Endothelial cell of umbilical vein (primary cell): ENCODE data around the gene CCR5AS.

Source experiments
- BruUV-seq: library from RNA; stranded (reverse); fragments of 400-500 nt; replicated peaks from 2 replicates; lab custom pipeline; 2021; lab: Mats Ljungman, UMichigan
- CTCF ChIA-PET: fragments of 300-600, 350-600 bp; sonication (Branson Sonifier 250); formaldehyde crosslinking; loops from one replicate; lab custom pipeline; 2021; ENCODE audit warnings: antibody characterized with exemption, inconsistent platforms; lab: Charles Lee
- POLR2A ChIA-PET: fragments of 300-600, 350-600 bp; sonication (Branson Sonifier 250); formaldehyde crosslinking; loops from one replicate; lab custom pipeline; 2021; ENCODE audit warnings: antibody characterized with exemption, inconsistent platforms; lab: Charles Lee
- DNase-seq: peaks from one replicate; pipeline ENCODE4 v3.0.0-alpha.2; 2011; ENCODE audit warnings: low read depth, low spot score
- FAIRE-seq: peaks from 2 replicates; lab custom pipeline; 2011; peaks lifted over from hg19 to GRCh38; lab: Jason Lieb, UNC
- H2AFZ ChIP-seq: 2 replicates; pipeline ENCODE4 v1.6.0; 2012; ENCODE audit warnings: low read depth, low read length, control low read depth, inconsistent platforms
- H3K27ac ChIP-seq: 2 replicates; pipeline ENCODE4 v1.5.1; 2011; ENCODE audit warnings: low read depth, mild to moderate bottlenecking, control low read depth, low read length, moderate library complexity; ENCODE audit not compliant: insufficient read depth
- H3K27me3 ChIP-seq, 2 experiments: 2 replicates each; pipeline versions ENCODE4 v1.6.0 to v1.6.1; 2011; ENCODE audit warnings: low read length in 2 of 2, mixed read lengths in 1 of 2; ENCODE audit not compliant: control insufficient read depth in 2 of 2, insufficient read depth in 2 of 2
- H3K36me3 ChIP-seq, 2 experiments: 2 replicates in 1 of 2; 3 replicates in 1 of 2; pipeline ENCODE4 v1.5.1; 2011; ENCODE audit warnings: low read length in 2 of 2, mild to moderate bottlenecking in 1 of 2, moderate library complexity in 1 of 2; ENCODE audit not compliant: control insufficient read depth in 2 of 2, insufficient read depth in 2 of 2; ENCODE audit errors: extremely low read depth in 1 of 2
- H3K4me1 ChIP-seq: 3 replicates; pipeline ENCODE4 v1.5.1; 2011; ENCODE audit warnings: mild to moderate bottlenecking, low read length; ENCODE audit not compliant: control insufficient read depth, insufficient read depth; ENCODE audit errors: extremely low read depth
- H3K4me2 ChIP-seq: 2 replicates; pipeline ENCODE4 v1.6.1; 2011; ENCODE audit warnings: low read length, control low read depth, mixed read lengths; ENCODE audit not compliant: insufficient read depth
- H3K4me3 ChIP-seq, 3 experiments: fragments of 200-600 bp in 1 of 3; sonication (generic), shearing (Covaris generic) in 1 of 3; replicated peaks in 1 of 3; 2 replicates each; pipeline ENCODE4 v1.5.1; 2011 to 2016; ENCODE audit warnings: control low read depth in 3 of 3, low read length in 3 of 3, mild to moderate bottlenecking in 2 of 3, inconsistent platforms in 1 of 3, low read depth in 1 of 3, moderate library complexity in 1 of 3; ENCODE audit not compliant: insufficient read depth in 1 of 3
- H3K79me2 ChIP-seq: 2 replicates; pipeline ENCODE4 v1.6.0; 2012; ENCODE audit warnings: low read length, inconsistent platforms; ENCODE audit not compliant: control insufficient read depth, insufficient read depth
- H3K9ac ChIP-seq: replicated peaks from 2 replicates; pipeline ENCODE3; 2011; ENCODE audit warnings: low read length, control low read depth; ENCODE audit not compliant: insufficient read depth; ENCODE audit errors: extremely low read depth
- H3K9me1 ChIP-seq: replicated peaks from 3 replicates; pipeline ENCODE4 v1.6.0; 2011; ENCODE audit warnings: mild to moderate bottlenecking, low read length; ENCODE audit not compliant: control insufficient read depth, insufficient read depth; ENCODE audit errors: extremely low read depth
- H3K9me3 ChIP-seq: replicated peaks from 2 replicates; pipeline ENCODE4 v1.5.1; 2012; ENCODE audit warnings: low read length, inconsistent platforms; ENCODE audit not compliant: control insufficient read depth, insufficient read depth
- H4K20me1 ChIP-seq: replicated peaks from 2 replicates; pipeline ENCODE3; 2011; ENCODE audit warnings: mild to moderate bottlenecking, low read length; ENCODE audit not compliant: control insufficient read depth, insufficient read depth; ENCODE audit errors: extremely low read depth
- CTCF ChIP-seq, 2 donors: IDR thresholded peaks; 1 replicate in 1 of 2; 2 replicates in 1 of 2; pipeline ENCODE4 v1.5.1; 2011; ENCODE audit warnings: low read length in 2 of 2, mild to moderate bottlenecking in 2 of 2, moderate library complexity in 2 of 2, control low read depth in 1 of 2, inconsistent platforms in 1 of 2, low read depth in 1 of 2; ENCODE audit not compliant: insufficient read depth in 1 of 2; ENCODE audit errors: extremely low read depth in 1 of 2
- EZH2 ChIP-seq: IDR thresholded peaks from 2 replicates; pipeline ENCODE4 v1.6.1; 2012; ENCODE audit warnings: borderline replicate concordance, low read depth, mild to moderate bottlenecking, moderate library complexity, low read length, inconsistent platforms; ENCODE audit not compliant: severe bottlenecking
- FOS ChIP-seq: IDR thresholded peaks from 2 replicates; pipeline ENCODE4 v1.6.1; 2011; ENCODE audit warnings: mild to moderate bottlenecking, low read length, moderate library complexity, borderline replicate concordance; ENCODE audit not compliant: insufficient read depth
- GATA2 ChIP-seq: IDR thresholded peaks from 2 replicates; pipeline ENCODE4 v1.7.0; 2011; ENCODE audit warnings: low read depth, mild to moderate bottlenecking, moderate library complexity, mixed read lengths, low read length; ENCODE audit not compliant: insufficient read length, insufficient read depth
- JUN ChIP-seq: IDR thresholded peaks from 2 replicates; pipeline ENCODE4 v1.6.1; 2011; ENCODE audit warnings: borderline replicate concordance, low read depth; ENCODE audit not compliant: insufficient read length, insufficient read depth
- MAX ChIP-seq: IDR thresholded peaks from 2 replicates; pipeline ENCODE4 v1.6.1; 2011; ENCODE audit not compliant: insufficient read depth, insufficient read length
- MYC ChIP-seq: IDR thresholded peaks from one replicate; pipeline ENCODE4 v1.6.1; 2011; ENCODE audit warnings: mild to moderate bottlenecking, low read depth, low read length
- POLR2A ChIP-seq: IDR thresholded peaks from 2 replicates; pipeline ENCODE4 v1.6.1; 2012; ENCODE audit warnings: low read depth, mild to moderate bottlenecking, control low read depth, low read length
- POLR2AphosphoS5 ChIP-seq: IDR thresholded peaks from 2 replicates; pipeline ENCODE4 v1.6.1; 2012; ENCODE audit warnings: low read depth, mild to moderate bottlenecking, control low read depth, low read length, moderate library complexity; ENCODE audit not compliant: insufficient read depth
- dilution Hi-C: fragments of 300-500 bp; cut with MboI; formaldehyde crosslinking; loops from one replicate; pipeline ENCODE4 v1.15.0; 2019; ENCODE audit warnings: low sequenced_read_pairs; ENCODE audit not compliant: extremely low pct_ligation_motif_present
- intact Hi-C: fragments of 100-400 bp; cut with micrococcal nuclease; formaldehyde crosslinking; loops from one replicate; pipeline ENCODE4 v1.10.0; 2022

The CCR5AS gene

GRCh38 chr3:46412786-46413298 is 6.0 kb upstream of the CCR5AS start:
- CTCF ChIA-PET: interaction anchor here (1.4 to 2.0 kb wide), 2 partner anchors 14 to 136 kb away, joined by 4 to 7 read pairs; no protein-coding TSS in a partner anchor
- H3K9ac ChIP-seq: no peak overlapping the region
- no TSS peak for BruUV-seq

GRCh38 chr3:46411271-46411670 is 4.4 kb upstream of the CCR5AS start:
- no peak for TF ChIP-seq MAX
- no peak for TF ChIP-seq MYC
- TF ChIP-seq GATA2: no peak
- no peak for TF ChIP-seq POLR2A
- TF ChIP-seq POLR2AphosphoS5: no peak
- TF ChIP-seq CTCF (IDR thresholded peaks at IDR 0.05; ENCODE audit: extremely low read depth in 1 of 2, insufficient read depth in 1 of 2, low read depth in 1 of 2, low read length in 2 of 2): no peak
- TF ChIP-seq FOS: no peak
- TF ChIP-seq EZH2: no peak
- TF ChIP-seq JUN: no peak
- Histone ChIP-seq H4K20me1 (no peaks in the 10 kb centered on the region), H3K9me3 (no peaks in the 10 kb centered on the region), H2AFZ (no peak overlapping the region), H3K27ac (no peak overlapping the region), H3K4me2 (no peak overlapping the region), H3K4me3 (no peak overlapping the region), H3K9me1 (no peaks in the 10 kb centered on the region), H3K9ac (no peak overlapping the region), H3K4me1 (peaks cover 48% of the 10 kb centered on the region), H3K27me3 (no peaks in the 10 kb centered on the region), H3K79me2 (no peaks in the 10 kb centered on the region), H3K36me3 (no peaks in the 10 kb centered on the region)
- DNase-seq (no peak), FAIRE-seq (no peak)
- intact Hi-C loops (loop anchor here (5.0 kb wide), 1 partner anchor 414 kb away; the partner anchor contains the start of gene FYCO1), dilution Hi-C loops (no loop called here)
- ChIA-PET CTCF (interaction anchor here (0.8 to 1.0 kb wide), 3 partner anchors 11 to 48 kb away, joined by 3 to 4 read pairs (median 3); no protein-coding TSS in a partner anchor), POLR2A (no interaction called here)
- no TSS peak for BruUV-seq

More at GRCh38 chr3:46412786-46413298, 6.0 kb upstream of the CCR5AS start:
- DNase-seq (peak; percentile 79), FAIRE-seq (peak; percentile 53)
- dilution Hi-C loops: no loop called here
- POLR2A ChIA-PET: no interaction called here
- H3K79me2 ChIP-seq: no peaks in the 10 kb centered on the region
- H4K20me1 ChIP-seq: no peaks in the 10 kb centered on the region
- H3K4me3 ChIP-seq: peak overlapping the region in 1 of 3 experiments; percentile 40
- TF ChIP-seq JUN (peak; percentile 30), GATA2 (peak; percentile 23), POLR2AphosphoS5 (no peak)
- intact Hi-C loops: loop anchor here (5.0 kb wide), 1 partner anchor 416 kb away; the partner anchor contains the start of gene FYCO1
- no peaks in the 10 kb centered on the region for H3K27me3 ChIP-seq
- H3K27ac ChIP-seq: peak overlapping the region; percentile 53
- H2AFZ ChIP-seq: peak overlapping the region; percentile 79
- no peaks in the 10 kb centered on the region for H3K36me3 ChIP-seq
- H3K9me1 ChIP-seq: no peaks in the 10 kb centered on the region
- peaks cover 32% of the 10 kb centered on the region for H3K4me1 ChIP-seq
- peak overlapping the region; percentile 80 for H3K4me2 ChIP-seq
- H3K9me3 ChIP-seq: no peaks in the 10 kb centered on the region
